GM12878 (cell line): ENCODE data around the gene AP1M2. TPM values are rescaled to one million over a fixed set of nuclear protein-coding genes. Genes with fewer than 3 reads are reported as not detected.

Experiments used
- ATAC-seq: fragments of 200-7000 bp; cut with Tn5 transposase; 3 replicates; pipeline ENCODE4 v1.9.1; 2020; ENCODE audit warnings: mild to moderate bottlenecking, moderate library complexity
- BruUV-seq: library from RNA; stranded (reverse); fragments of 400-500 nt; replicated peaks from 2 replicates; lab custom pipeline; 2021; lab: Mats Ljungman, UMichigan
- CTCF ChIA-PET: fragments of 300-600 bp; sonication (Branson Sonifier 250); formaldehyde crosslinking; extraction: SDS; loops from one replicate; lab custom pipeline; 2021; ENCODE audit warnings: inconsistent platforms; lab: Yijun Ruan, JAX
- POLR2A ChIA-PET: fragments of 350-600 bp; formaldehyde crosslinking; extraction: SDS; loops from one replicate; lab custom pipeline; 2021; ENCODE audit warnings: inconsistent platforms; lab: Charles Lee
- RAD21 ChIA-PET: fragments of 300-600 bp; sonication (Branson Sonifier 250); formaldehyde crosslinking; loops from one replicate; lab custom pipeline; 2023; ENCODE audit warnings: antibody characterized with exemption; ENCODE audit not compliant: unreplicated experiment; lab: Charles Lee
- SMC1A ChIA-PET: fragments of 300-600 bp; sonication (Branson Sonifier 250); formaldehyde crosslinking; loops from one replicate; lab custom pipeline; 2023; ENCODE audit not compliant: unreplicated experiment, uncharacterized antibody; lab: Charles Lee
- DNase-seq: peaks from one replicate; pipeline ENCODE4 v3.0.0-alpha.2; 2011; ENCODE audit warnings: low read depth, low spot score
- FAIRE-seq: peaks from 3 replicates; lab custom pipeline; 2011; peaks lifted over from hg19 to GRCh38; lab: Jason Lieb, UNC
- H2AFZ ChIP-seq: 2 replicates; pipeline ENCODE4 v1.6.0; 2011; ENCODE audit warnings: low read depth, low read length, control low read depth; ENCODE audit not compliant: control insufficient read depth
- H3K27ac ChIP-seq: 2 replicates; pipeline ENCODE4 v1.5.1; 2011; ENCODE audit warnings: control low read depth; ENCODE audit not compliant: control insufficient read depth, insufficient read depth
- H3K27me3 ChIP-seq, 2 experiments: replicated peaks in 1 of 2; 2 replicates each; pipeline versions ENCODE4 v1.6.0 to v1.6.1; 2011; ENCODE audit warnings: low read length in 1 of 2; ENCODE audit not compliant: control insufficient read depth in 2 of 2, insufficient read depth in 2 of 2
- H3K36me3 ChIP-seq, 2 experiments: 2 replicates each; pipeline ENCODE4 v1.5.1; 2011; ENCODE audit warnings: low read length in 1 of 2; ENCODE audit not compliant: control insufficient read depth in 2 of 2, insufficient read depth in 2 of 2
- H3K4me1 ChIP-seq: 2 replicates; pipeline ENCODE4 v1.6.1; 2011; ENCODE audit warnings: mild to moderate bottlenecking, low read length, moderate library complexity, mixed read lengths; ENCODE audit not compliant: control insufficient read depth, insufficient read depth
- H3K4me2 ChIP-seq: 2 replicates; pipeline ENCODE4 v1.6.0; 2011; ENCODE audit warnings: control low read depth; ENCODE audit not compliant: control insufficient read depth, insufficient read depth
- H3K4me3 ChIP-seq: fragments of 200-600 bp; sonication (generic); 2 replicates; pipeline ENCODE4 v1.5.1; 2016
- H3K79me2 ChIP-seq: 2 replicates; pipeline ENCODE4 v1.6.0; 2011; ENCODE audit warnings: low read length; ENCODE audit not compliant: control insufficient read depth, insufficient read depth
- H3K9ac ChIP-seq: 2 replicates; pipeline ENCODE4 v1.8.0; 2011; ENCODE audit warnings: low read length, control low read depth, mixed read lengths; ENCODE audit not compliant: control insufficient read depth, insufficient read depth
- H3K9me3 ChIP-seq: replicated peaks from 3 replicates; pipeline ENCODE4 v1.5.1; 2011; ENCODE audit warnings: mild to moderate bottlenecking, low read length; ENCODE audit not compliant: control insufficient read depth, insufficient read depth
- H4K20me1 ChIP-seq: 2 replicates; pipeline ENCODE4 v1.6.0; 2011; ENCODE audit not compliant: control insufficient read depth, insufficient read depth
- EGR1 ChIP-seq, 2 experiments: IDR thresholded peaks; 1 replicate in 1 of 2; 2 replicates in 1 of 2; pipeline ENCODE4 v1.6.1; 2011 to 2012; ENCODE audit warnings: low read depth in 2 of 2, low read length in 2 of 2, borderline replicate concordance in 1 of 2, mild to moderate bottlenecking in 1 of 2, moderate library complexity in 1 of 2
- HDGF ChIP-seq: fragments of 450-650 bp; IDR thresholded peaks from 2 replicates; pipeline ENCODE4 v1.6.1; 2016; ENCODE audit warnings: antibody characterized with exemption
- IRF4 ChIP-seq: IDR thresholded peaks from 2 replicates; pipeline ENCODE4 v1.6.1; 2011; ENCODE audit warnings: low read depth, low read length
- MXI1 ChIP-seq: fragments of 150-350 bp; IDR thresholded peaks from 2 replicates; pipeline ENCODE4 v1.6.1; 2011; ENCODE audit warnings: low read depth, mild to moderate bottlenecking, inconsistent platforms, low read length, improper control_type of control experiment
- MYC ChIP-seq: IDR thresholded peaks from 2 replicates; pipeline ENCODE4 v1.6.1; 2011; ENCODE audit warnings: mild to moderate bottlenecking, low read length, moderate library complexity, inconsistent platforms; ENCODE audit not compliant: insufficient read depth, insufficient replicate concordance, insufficient read length, severe bottlenecking
- NBN ChIP-seq: fragments of 450-650 bp; IDR thresholded peaks from 2 replicates; pipeline ENCODE4 v1.6.1; 2016
- POLR2A ChIP-seq: IDR thresholded peaks from 2 replicates; pipeline ENCODE4 v1.6.1; 2011; ENCODE audit warnings: low read depth, mild to moderate bottlenecking, low read length
- POU2F2 ChIP-seq: IDR thresholded peaks from 3 replicates; pipeline ENCODE4 v1.6.1; 2011; ENCODE audit warnings: low read depth, mild to moderate bottlenecking, low read length, borderline replicate concordance
- RAD21 ChIP-seq: IDR thresholded peaks from 2 replicates; pipeline ENCODE4 v1.6.1; 2011; ENCODE audit warnings: mild to moderate bottlenecking, low read depth, low read length, moderate library complexity; ENCODE audit not compliant: insufficient read depth
- SREBF1 ChIP-seq: IDR thresholded peaks from 2 replicates; pipeline ENCODE4 v1.6.1; 2012; ENCODE audit warnings: mild to moderate bottlenecking, low read length
- TARDBP ChIP-seq: IDR thresholded peaks from 2 replicates; pipeline ENCODE4 v1.6.1; 2016; ENCODE audit warnings: borderline replicate concordance
- YY1 ChIP-seq: IDR thresholded peaks from 2 replicates; pipeline ENCODE4 v1.6.1; 2011; ENCODE audit warnings: low read depth, mild to moderate bottlenecking, low read length
- WGBS: methylation state at CpG from one replicate; pipeline ENCODE4 v1.1.6; 2016; ENCODE audit warnings: low lambda C conversion rate; ENCODE audit not compliant: insufficient replicate concordance, insufficient coverage; ENCODE audit errors: missing lambda C conversion rate; 5-methylcytosine and 5-hydroxymethylcytosine counted together
- in situ Hi-C: fragments of 300-500 bp; cut with MboI; formaldehyde crosslinking; loops from 9 replicates; pipeline ENCODE4 v1.14.3; 2018; ENCODE audit warnings: mixed read lengths
- intact Hi-C: fragments of 100-400 bp; cut with micrococcal nuclease; formaldehyde crosslinking; loops from one replicate; pipeline ENCODE4 v1.14.2; 2022; ENCODE audit not compliant: unreplicated experiment
- polyA plus RNA-seq, 11 experiments: library from polyadenylated mRNA; depleted of rRNA in 4 of 11; unstranded in 6 of 11; stranded (reverse) in 5 of 11; fragments of >200 nt; fragmentation: Nextera tagmentation in 4 of 11; fragmentation: Illumina TruSeq in 1 of 11; extraction: Ambion mirVana in 4 of 11; extraction: Trizol in 1 of 11; gene quantifications; 1 replicate in 1 of 11; 2 replicates in 10 of 11; pipeline versions ENCODE4 v1.2.1 to v1.2.3, GENCODE V29; 2011 to 2016; ENCODE audit warnings: inconsistent platforms in 2 of 11, missing spikeins in 2 of 11, low read depth in 1 of 11
- total RNA-seq, 4 experiments: library from RNA; depleted of rRNA in 3 of 4; stranded (reverse); fragments of >200 nt in 3 of 4; fragmentation: Illumina TruSeq in 1 of 4; extraction: Trizol in 1 of 4; gene quantifications; 2 replicates each; pipeline versions ENCODE4 v1.2.1 to v1.2.3, GENCODE V29; 2013 to 2021
- TF ChIP-seq, protein P1 (sequence below), 3 experiments: IDR thresholded peaks in 2 of 3; conservative IDR thresholded peaks in 1 of 3; 2 replicates each; pipeline ENCODE4 v1.5.1; 2011; ENCODE audit warnings: low read depth in 3 of 3, low read length in 3 of 3, mild to moderate bottlenecking in 3 of 3, control low read depth in 2 of 3, moderate library complexity in 2 of 3, inconsistent platforms in 1 of 3, mixed read lengths in 1 of 3; ENCODE audit not compliant: control insufficient read depth in 2 of 3, insufficient read depth in 1 of 3; ENCODE audit errors: extremely low read depth in 1 of 3
- TF ChIP-seq, protein P2 (sequence below): fragments of 450-650 bp; IDR thresholded peaks from 2 replicates; pipeline ENCODE4 v1.6.1; 2016; ENCODE audit warnings: mild to moderate bottlenecking
- TF ChIP-seq, protein P3 (sequence below): IDR thresholded peaks from 2 replicates; pipeline ENCODE4 v1.6.1; 2012; ENCODE audit warnings: low read depth, low read length, improper control_type of control experiment
- TF ChIP-seq, protein P4 (sequence below): IDR thresholded peaks from 2 replicates; pipeline ENCODE4 v1.6.1; 2012; ENCODE audit warnings: low read length, inconsistent platforms
- TF ChIP-seq, protein P5 (sequence below): fragments of 450-650 bp; IDR thresholded peaks from 2 replicates; pipeline ENCODE4 v1.6.1; 2016; ENCODE audit warnings: mild to moderate bottlenecking

Gene AP1M2
- total and polyA plus RNA-seq, 10 of the 15 experiments (the other 5 are each of a cell fraction or from before 2014, with no cell fraction given): 0.72 TPM; not detected in 9

DNA sequence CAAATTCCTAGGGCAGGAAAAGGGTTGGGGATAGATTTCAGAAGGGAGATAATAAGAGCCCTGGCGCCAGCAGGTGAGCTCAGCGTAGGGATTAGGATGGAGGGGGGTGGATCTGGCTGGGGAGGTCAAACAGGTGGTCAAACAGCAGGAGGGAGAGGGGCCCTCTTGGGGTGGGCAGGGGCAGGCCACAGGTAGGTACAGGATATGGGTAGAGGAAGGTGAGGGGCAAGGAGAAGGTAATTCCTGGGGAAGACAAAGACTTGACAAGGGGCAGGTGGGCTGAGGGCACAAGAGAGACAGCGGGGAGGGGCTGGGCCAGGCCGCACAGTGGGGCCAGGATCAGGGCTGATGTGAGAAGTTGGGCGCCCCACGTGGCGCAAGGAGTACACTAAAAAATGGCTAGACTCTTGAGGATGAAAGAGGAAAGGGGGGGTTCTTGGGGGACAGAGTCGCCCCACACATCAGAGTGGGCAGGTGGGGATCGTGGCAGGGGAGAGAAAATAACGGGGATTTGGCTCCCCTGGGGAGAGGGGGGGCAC, 22.0 kb downstream of the AP1M2 start:
- Histone ChIP-seq H4K20me1 (no peaks in the 10 kb centered on the region), H3K27me3 (no peaks in the 10 kb centered on the region), H3K79me2 (peaks cover 13% of the 10 kb centered on the region), H2AFZ (peak overlapping the region; percentile 63), H3K9ac (peak overlapping the region; percentile 71), H3K36me3 (peaks cover under 1 to 5% of the 10 kb centered on the region in 2 experiments; a peak in 3 of 4 replicates), H3K27ac (peak overlapping the region; percentile 77), H3K4me1 (peaks cover 23% of the 10 kb centered on the region), H3K4me3 (peak overlapping the region; percentile 73), H3K4me2 (peak overlapping the region; percentile 58), H3K9me3 (no peaks in the 10 kb centered on the region)
- no peak for DNase-seq
- no peak for FAIRE-seq
- WGBS: 2% methylated on average over 10 of the region's 10 CpGs
- no TSS peak for BruUV-seq
- intact Hi-C loops: loop anchor here (5.0 kb wide), 2 partner anchors 87 to 163 kb away; partner anchors contain the start of genes CDC37 and ILF3
- ChIA-PET CTCF (interaction anchor here (3.0 kb wide), 1 partner anchor 81 kb away, joined by 13 read pairs; no protein-coding TSS in a partner anchor), POLR2A (interaction anchor here (1.3 to 1.9 kb wide), 2 partner anchors 37 to 39 kb away, joined by 3 to 5 read pairs; no protein-coding TSS in a partner anchor), RAD21 (interaction anchor here (1.0 to 2.0 kb wide), 3 partner anchors 11 to 134 kb away, joined by 3 to 9 read pairs (median 8); no protein-coding TSS in a partner anchor), SMC1A (no interaction called here)
- peak; percentile 48 for ATAC-seq
- in situ Hi-C loops: loop anchor here (5.0 kb wide), 1 partner anchor 153 kb away; no protein-coding TSS in a partner anchor
- TF ChIP-seq, protein P1, sequence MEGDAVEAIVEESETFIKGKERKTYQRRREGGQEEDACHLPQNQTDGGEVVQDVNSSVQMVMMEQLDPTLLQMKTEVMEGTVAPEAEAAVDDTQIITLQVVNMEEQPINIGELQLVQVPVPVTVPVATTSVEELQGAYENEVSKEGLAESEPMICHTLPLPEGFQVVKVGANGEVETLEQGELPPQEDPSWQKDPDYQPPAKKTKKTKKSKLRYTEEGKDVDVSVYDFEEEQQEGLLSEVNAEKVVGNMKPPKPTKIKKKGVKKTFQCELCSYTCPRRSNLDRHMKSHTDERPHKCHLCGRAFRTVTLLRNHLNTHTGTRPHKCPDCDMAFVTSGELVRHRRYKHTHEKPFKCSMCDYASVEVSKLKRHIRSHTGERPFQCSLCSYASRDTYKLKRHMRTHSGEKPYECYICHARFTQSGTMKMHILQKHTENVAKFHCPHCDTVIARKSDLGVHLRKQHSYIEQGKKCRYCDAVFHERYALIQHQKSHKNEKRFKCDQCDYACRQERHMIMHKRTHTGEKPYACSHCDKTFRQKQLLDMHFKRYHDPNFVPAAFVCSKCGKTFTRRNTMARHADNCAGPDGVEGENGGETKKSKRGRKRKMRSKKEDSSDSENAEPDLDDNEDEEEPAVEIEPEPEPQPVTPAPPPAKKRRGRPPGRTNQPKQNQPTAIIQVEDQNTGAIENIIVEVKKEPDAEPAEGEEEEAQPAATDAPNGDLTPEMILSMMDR (IDR thresholded peaks at IDR 0.05 in 2 of 3, conservative IDR thresholded peaks at IDR 0.05 in 1 of 3; ENCODE audit: control insufficient read depth in 2 of 3, extremely low read depth in 1 of 3, insufficient read depth in 1 of 3, low read depth in 3 of 3, low read length in 3 of 3): peak; percentile 40 to 57 (median 56); a peak in 5 of 6 replicates
- TF ChIP-seq POLR2A (no peak), YY1 (peak; percentile 65; the same call in 1 of the 2 replicates), RAD21 (peak; percentile 34; the same call in 1 of the 2 replicates), MYC (peak; percentile 33), SREBF1 (no peak), POU2F2 (no peak), EGR1 (IDR thresholded peaks at IDR 0.05; ENCODE audit: borderline replicate concordance in 1 of 2, low read depth in 2 of 2, low read length in 2 of 2) (0 out of 3 replicates have a peak, but pooled peaks of 1 of the 2 experiments have one; percentile 20), NBN (peak; percentile 64; the same call in 1 of the 2 replicates), HDGF (peak; percentile 82), IRF4 (no peak), MXI1 (peak; percentile 75), TARDBP (no peak)
- TF ChIP-seq, protein P2, sequence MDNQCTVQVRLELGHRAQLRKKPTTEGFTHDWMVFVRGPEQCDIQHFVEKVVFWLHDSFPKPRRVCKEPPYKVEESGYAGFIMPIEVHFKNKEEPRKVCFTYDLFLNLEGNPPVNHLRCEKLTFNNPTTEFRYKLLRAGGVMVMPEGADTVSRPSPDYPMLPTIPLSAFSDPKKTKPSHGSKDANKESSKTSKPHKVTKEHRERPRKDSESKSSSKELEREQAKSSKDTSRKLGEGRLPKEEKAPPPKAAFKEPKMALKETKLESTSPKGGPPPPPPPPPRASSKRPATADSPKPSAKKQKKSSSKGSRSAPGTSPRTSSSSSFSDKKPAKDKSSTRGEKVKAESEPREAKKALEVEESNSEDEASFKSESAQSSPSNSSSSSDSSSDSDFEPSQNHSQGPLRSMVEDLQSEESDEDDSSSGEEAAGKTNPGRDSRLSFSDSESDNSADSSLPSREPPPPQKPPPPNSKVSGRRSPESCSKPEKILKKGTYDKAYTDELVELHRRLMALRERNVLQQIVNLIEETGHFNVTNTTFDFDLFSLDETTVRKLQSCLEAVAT: 0 out of 2 replicates have a peak, but pooled peaks have one; percentile 19
- TF ChIP-seq, protein P3, sequence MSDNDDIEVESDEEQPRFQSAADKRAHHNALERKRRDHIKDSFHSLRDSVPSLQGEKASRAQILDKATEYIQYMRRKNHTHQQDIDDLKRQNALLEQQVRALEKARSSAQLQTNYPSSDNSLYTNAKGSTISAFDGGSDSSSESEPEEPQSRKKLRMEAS: peak; percentile 69; the same call in 1 of the 2 replicates
- TF ChIP-seq, protein P4, sequence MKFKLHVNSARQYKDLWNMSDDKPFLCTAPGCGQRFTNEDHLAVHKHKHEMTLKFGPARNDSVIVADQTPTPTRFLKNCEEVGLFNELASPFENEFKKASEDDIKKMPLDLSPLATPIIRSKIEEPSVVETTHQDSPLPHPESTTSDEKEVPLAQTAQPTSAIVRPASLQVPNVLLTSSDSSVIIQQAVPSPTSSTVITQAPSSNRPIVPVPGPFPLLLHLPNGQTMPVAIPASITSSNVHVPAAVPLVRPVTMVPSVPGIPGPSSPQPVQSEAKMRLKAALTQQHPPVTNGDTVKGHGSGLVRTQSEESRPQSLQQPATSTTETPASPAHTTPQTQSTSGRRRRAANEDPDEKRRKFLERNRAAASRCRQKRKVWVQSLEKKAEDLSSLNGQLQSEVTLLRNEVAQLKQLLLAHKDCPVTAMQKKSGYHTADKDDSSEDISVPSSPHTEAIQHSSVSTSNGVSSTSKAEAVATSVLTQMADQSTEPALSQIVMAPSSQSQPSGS: no peak
- TF ChIP-seq, protein P5, sequence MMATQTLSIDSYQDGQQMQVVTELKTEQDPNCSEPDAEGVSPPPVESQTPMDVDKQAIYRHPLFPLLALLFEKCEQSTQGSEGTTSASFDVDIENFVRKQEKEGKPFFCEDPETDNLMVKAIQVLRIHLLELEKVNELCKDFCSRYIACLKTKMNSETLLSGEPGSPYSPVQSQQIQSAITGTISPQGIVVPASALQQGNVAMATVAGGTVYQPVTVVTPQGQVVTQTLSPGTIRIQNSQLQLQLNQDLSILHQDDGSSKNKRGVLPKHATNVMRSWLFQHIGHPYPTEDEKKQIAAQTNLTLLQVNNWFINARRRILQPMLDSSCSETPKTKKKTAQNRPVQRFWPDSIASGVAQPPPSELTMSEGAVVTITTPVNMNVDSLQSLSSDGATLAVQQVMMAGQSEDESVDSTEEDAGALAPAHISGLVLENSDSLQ: peak; percentile 24; the same call in 1 of the 2 replicates
